Measurements from ENCODE around the gene PJVK. TPM values are rescaled to one million over a fixed set of nuclear protein-coding genes. Genes with fewer than 3 reads are reported as not detected.

PJVK gene
- total RNA-seq, 1 donor from 2014 or later, result 0.70 TPM

GRCh38 chr2:178477443-178478129 lies 26.4 kb downstream of the PJVK start:
- intact Hi-C loops (cut with DNase I), result loop anchor here (1.0 kb wide), 2 partner anchors 26 to 63 kb away; partner anchors contain the start of genes PJVK and PRKRA
- no peak for DNase-seq (ENCODE audit: missing footprints)
- no peak for ATAC-seq

- ATAC-seq (no peak), DNase-seq (ENCODE audit: missing footprints) (no peak)
- intact Hi-C loops (cut with DNase I), result loop anchor here (1.0 kb wide), 2 partner anchors 27 to 64 kb away; partner anchors contain the start of genes PJVK and PRKRA
These were observed 26.9 kb downstream of the PJVK start for GRCh38 chr2:178478130-178478438.

GRCh38 chr2:178478439-178479274 lies 27.5 kb downstream of the PJVK start, which contains the start of gene FKBP7:
Gene FKBP7 (minus strand): TSS chr2:178478600. CDS start chr2:178478499, 101 bp downstream.
- DNase-seq (ENCODE audit: missing footprints) (peak; percentile 96), ATAC-seq (peak; percentile 86)
- intact Hi-C loops (cut with DNase I), result loop anchor here (1.0 kb wide), 2 partner anchors 27 to 64 kb away; partner anchors contain the start of genes PJVK and PRKRA

GRCh38 chr2:178479275-178479616 lies 28.1 kb downstream of the PJVK start:
- no peak for ATAC-seq

GRCh38 chr2:178479758-178480226 lies 28.6 kb downstream of the PJVK start:
- ATAC-seq, result no peak
- DNase-seq (ENCODE audit: missing footprints), result no peak
- intact Hi-C loops (cut with DNase I), result loop anchor here (2.0 kb wide), 1 partner anchor 43 kb away; no protein-coding TSS in a partner anchor

More at GRCh38 chr2:178479275-178479616, 28.1 kb downstream of the PJVK start:
- intact Hi-C loops (cut with DNase I), result no loop called here
- DNase-seq (ENCODE audit: missing footprints), result no peak

- ATAC-seq, result peak; percentile 95
- peak; percentile 98 for DNase-seq (ENCODE audit: missing footprints)
- intact Hi-C loops (cut with DNase I), result loop anchor here (2.0 kb wide), 1 partner anchor 42 kb away; no protein-coding TSS in a partner anchor
These were observed 29.3 kb downstream of the PJVK start, which contains the start of gene PLEKHA3 for GRCh38 chr2:178480227-178481181. Gene PLEKHA3 (plus strand): TSS chr2:178480457. CDS start chr2:178480870, 413 bp downstream.

GRCh38 chr2:178482437-178482836 lies 31.3 kb downstream of the PJVK start:
- no peak for DNase-seq (ENCODE audit: missing footprints)
- intact Hi-C loops (cut with DNase I), result no loop called here
- no peak for ATAC-seq

GRCh38 chr2:178484245-178485041 lies 33.3 kb downstream of the PJVK start:
- intact Hi-C loops (cut with DNase I), result no loop called here
- DNase-seq (ENCODE audit: missing footprints) (no peak), ATAC-seq (no peak)

GRCh38 chr2:178485356-178485755 lies 34.2 kb downstream of the PJVK start:
- intact Hi-C loops (cut with DNase I), result no loop called here
- no peak for ATAC-seq
- DNase-seq (ENCODE audit: missing footprints), result no peak

GRCh38 chr2:178491612-178492011 lies 40.4 kb downstream of the PJVK start:
- intact Hi-C loops (cut with DNase I), result no loop called here
- DNase-seq (ENCODE audit: missing footprints), result no peak
- ATAC-seq, result no peak

- no peak for ATAC-seq
- no peak for DNase-seq (ENCODE audit: missing footprints)
- intact Hi-C loops (cut with DNase I), result no loop called here
These were observed 44.9 kb downstream of the PJVK start for GRCh38 chr2:178496049-178496448.

GRCh38 chr2:178498137-178498536 lies 47.0 kb downstream of the PJVK start:
- no peak for ATAC-seq

GRCh38 chr2:178499640-178500039 lies 48.5 kb downstream of the PJVK start:
- DNase-seq (ENCODE audit: missing footprints) (no peak), ATAC-seq (no peak)
- intact Hi-C loops (cut with DNase I), result no loop called here

More at GRCh38 chr2:178498137-178498536, 47.0 kb downstream of the PJVK start:
- intact Hi-C loops (cut with DNase I), result no loop called here
- no peak for DNase-seq (ENCODE audit: missing footprints)

GRCh38 chr2:178502751-178503150 lies 51.6 kb downstream of the PJVK start:
- intact Hi-C loops (cut with DNase I), result no loop called here
- ATAC-seq, result no peak

GRCh38 chr2:178506101-178506500 lies 54.9 kb downstream of the PJVK start:
- intact Hi-C loops (cut with DNase I), result no loop called here
- DNase-seq (ENCODE audit: missing footprints) (no peak), ATAC-seq (no peak)

More at GRCh38 chr2:178502751-178503150, 51.6 kb downstream of the PJVK start:
- DNase-seq (ENCODE audit: missing footprints), result no peak

GRCh38 chr2:178506524-178506923 lies 55.3 kb downstream of the PJVK start:
- ATAC-seq, result no peak
- DNase-seq (ENCODE audit: missing footprints), result no peak
- intact Hi-C loops (cut with DNase I), result no loop called here

GRCh38 chr2:178506949-178507348 lies 55.8 kb downstream of the PJVK start:
- intact Hi-C loops (cut with DNase I), result no loop called here
- DNase-seq (ENCODE audit: missing footprints), result no peak
- ATAC-seq, result no peak

- DNase-seq (ENCODE audit: missing footprints) (peak; percentile 67), ATAC-seq (no peak)
- intact Hi-C loops (cut with DNase I), result no loop called here
These were observed 57.5 kb downstream of the PJVK start for GRCh38 chr2:178508646-178509045.

All from Right ventricle myocardium inferior (tissue), 1 donor.